Measurements from ENCODE around the gene PIH1D2. TPM values are rescaled to one million over a fixed set of nuclear protein-coding genes. Genes with fewer than 3 reads are reported as not detected.

Gene PIH1D2
- total RNA-seq, 4 donors from 2014 or later = 0.38 to 2.4 (median 0.90) TPM

GRCh38 chr11:112023104-112023503, 50.7 kb downstream of the PIH1D2 start:
- no peak overlapping the region for H3K4me3 ChIP-seq (ENCODE audit: low read depth, poor library complexity, severe bottlenecking)
- no peak for DNase-seq (ENCODE audit: low spot score in 2 of 2)
- TF ChIP-seq POLR2A (IDR thresholded peaks at IDR 0.05) (no peak), CTCF (IDR thresholded peaks at IDR 0.05) (no peak)
- 90% methylated on average over 3 of the region's 3 CpGs for WGBS, 2 donors
- intact Hi-C loops (cut with DNase I; ENCODE audit: low total_unique reads) = no loop called here

DNA sequence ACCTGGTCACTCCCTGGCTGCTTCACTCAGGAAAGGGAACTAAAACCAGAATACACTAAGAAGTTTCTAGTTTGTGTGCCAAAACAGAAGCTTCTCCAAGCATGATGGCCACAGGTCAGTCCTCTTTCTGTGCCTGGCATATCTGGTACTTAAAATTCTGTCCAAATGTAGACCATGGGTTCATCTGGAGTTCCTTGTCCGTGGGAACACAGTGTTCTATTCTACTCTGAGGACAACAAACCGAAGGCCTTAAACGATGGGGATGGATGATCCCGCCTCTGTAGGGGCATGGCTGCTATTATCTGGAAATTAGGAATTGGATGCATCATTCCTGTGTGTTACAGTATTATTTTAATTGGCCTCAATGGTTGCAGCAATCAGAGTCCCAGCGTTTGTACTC, 54.8 kb downstream of the PIH1D2 start:
- no peak for TF ChIP-seq POLR2A (IDR thresholded peaks at IDR 0.05)
- no peak for TF ChIP-seq CTCF (IDR thresholded peaks at IDR 0.05)
- WGBS, 2 donors = 84 to 94% methylated on average over 5 of the region's 5 CpGs
- DNase-seq (ENCODE audit: low spot score in 2 of 2) = no peak
- H3K4me3 ChIP-seq (ENCODE audit: low read depth, poor library complexity, severe bottlenecking) = no peak overlapping the region
- intact Hi-C loops (cut with DNase I; ENCODE audit: low total_unique reads) = no loop called here

Other genes starting within 250 kb of the PIH1D2 start
- 10 to 100 TPM; 24.4 to 38.1 (median 29.0) TPM for gene ALG9, start 202.4 kb downstream of the PIH1D2 start, total RNA-seq
- gene FDXACB1, start 194.9 kb downstream of the PIH1D2 start, total RNA-seq = 1 to 10 TPM; 2.9 to 6.2 (median 4.1) TPM
- 10 to 100 TPM; 26.2 to 45.2 (median 29.1) TPM for gene CFAP68, start 194.5 kb downstream of the PIH1D2 start, total RNA-seq
- 100 to 1,000 TPM; 130 to 209 (median 200) TPM for gene CRYAB, start 162.2 kb downstream of the PIH1D2 start, total RNA-seq
- 1 to 10 TPM in 3 of 4 donors, not detected in 1; 1.2 to 6.7 (median 1.5) TPM for gene HSPB2, start 161.3 kb downstream of the PIH1D2 start, total RNA-seq
- 10 to 100 TPM in 3 of 4 donors, 1 to 10 TPM in 1; 6.2 to 16.1 (median 12.4) TPM for gene C11orf52, start 155.1 kb downstream of the PIH1D2 start, total RNA-seq
- 10 to 100 TPM; 13.6 to 21.5 (median 20.3) TPM for gene DIXDC1, start 136.7 kb downstream of the PIH1D2 start, total RNA-seq
- 10 to 100 TPM; 18.1 to 32.1 (median 23.8) TPM for gene DLAT, start 48.6 kb downstream of the PIH1D2 start, total RNA-seq
- gene NKAPD1, start 282 bp upstream of the PIH1D2 start, total RNA-seq = 10 to 100 TPM in 3 of 4 donors, 1 to 10 TPM in 1; 8.5 to 15.6 (median 12.3) TPM
- gene TIMM8B, start 12.7 kb upstream of the PIH1D2 start, total RNA-seq = 10 to 100 TPM; 12.4 to 49.0 (median 29.9) TPM
- gene SDHD, start 12.9 kb upstream of the PIH1D2 start, total RNA-seq = 100 to 1,000 TPM in 2 of 4 donors, 10 to 100 TPM in 2; 60.9 to 142 (median 98.9) TPM
- 100 to 1,000 TPM; 231 to 331 (median 297) TPM for gene IL18, start 90.1 kb upstream of the PIH1D2 start, total RNA-seq
- gene TEX12, start 93.4 kb upstream of the PIH1D2 start, total RNA-seq = under 1 TPM in 2 of 4 donors, not detected in 2; 0.22 to 0.75 TPM
- gene BCO2, start 101.5 kb upstream of the PIH1D2 start, total RNA-seq = 1 to 10 TPM in 3 of 4 donors, under 1 TPM in 1; 0.98 to 5.7 (median 3.7) TPM
- 10 to 100 TPM; 17.0 to 37.2 (median 22.4) TPM for gene PTS, start 152.4 kb upstream of the PIH1D2 start, total RNA-seq
- gene PLET1, start 186.8 kb upstream of the PIH1D2 start, total RNA-seq = not detected

All from lower leg skin (tissue), 4 donors.